ENCODE results near the gene CDK10.

CDK10 gene

DNA sequence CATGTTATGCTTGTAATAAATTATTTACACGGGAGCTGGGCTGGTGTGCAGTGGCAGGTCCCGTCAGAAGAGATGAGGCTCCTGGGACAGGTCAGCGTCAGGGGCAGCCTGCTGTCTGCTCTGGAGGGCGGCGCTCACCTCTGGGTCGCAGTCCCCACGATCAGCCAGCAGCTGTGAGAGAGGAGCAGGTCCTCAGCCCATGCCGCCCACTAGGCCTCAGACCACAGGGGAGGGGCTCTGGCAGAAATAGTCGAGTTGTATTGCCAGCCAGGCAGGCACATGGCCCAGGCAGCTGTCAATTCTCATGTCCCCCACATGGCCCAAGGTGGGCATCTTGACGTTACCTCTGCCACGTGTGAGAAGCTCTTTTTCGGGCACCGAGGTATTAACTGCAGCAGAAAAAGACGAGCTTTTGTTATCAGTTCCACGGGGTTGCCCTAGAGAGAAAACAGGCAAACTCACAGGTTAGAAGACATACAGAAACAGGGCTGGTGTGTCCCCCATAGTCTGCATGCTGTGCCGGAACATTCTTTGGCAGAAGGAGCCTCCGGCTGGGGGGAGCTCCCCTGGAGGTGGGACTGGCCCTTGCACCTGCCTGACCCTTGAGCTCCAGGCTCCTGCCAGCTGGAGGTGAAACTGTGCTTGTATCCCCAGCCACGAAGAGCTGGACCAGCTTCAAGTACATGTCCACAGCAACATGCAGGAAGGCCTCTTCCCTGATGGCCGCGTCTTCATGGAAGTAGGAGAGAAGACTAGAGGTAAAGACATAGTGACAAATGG lies 52.2 kb downstream of the CDK10 start:
- Histone ChIP-seq H3K27me3 (ENCODE audit: insufficient read depth, low read length) (no peaks in the 10 kb centered on the region), H3K4me1 (ENCODE audit: control insufficient read depth, insufficient read depth, low read length, unreplicated experiment) (no peaks in the 10 kb centered on the region), H3K27ac (ENCODE audit: low read depth, low read length) (no peak overlapping the region), H3K4me3 (ENCODE audit: low read depth, low read length) (no peak overlapping the region), H2AFZ (ENCODE audit: low read length, unreplicated experiment) (no peak overlapping the region), H3K79me2 (ENCODE audit: control insufficient read depth, insufficient read depth, low read length, unreplicated experiment) (no peaks in the 10 kb centered on the region), H3K36me3 (ENCODE audit: insufficient read depth, low read length) (peaks cover 6% of the 10 kb centered on the region; the same call in 1 of the 2 replicates)

DNA sequence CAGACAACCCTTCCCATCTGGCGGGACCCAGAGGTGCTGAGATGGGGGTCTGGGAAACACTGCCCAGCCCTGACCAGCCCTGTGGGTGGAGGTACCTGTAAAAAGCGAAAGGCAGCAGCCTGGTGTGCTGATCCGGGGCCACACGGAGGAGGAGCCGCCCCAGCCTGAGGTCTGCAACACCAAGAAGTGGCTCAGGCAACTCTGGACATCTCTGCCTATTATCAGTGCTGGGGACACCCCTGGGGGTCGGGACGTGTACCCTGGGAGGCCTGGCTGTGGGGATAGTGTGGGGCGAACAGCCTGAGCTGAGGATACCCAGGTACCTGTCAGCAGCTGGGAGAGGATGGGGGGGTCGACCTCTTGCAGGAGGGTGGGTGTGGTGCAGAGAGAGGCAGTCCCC lies 52.9 kb downstream of the CDK10 start:
- Histone ChIP-seq H3K27ac (ENCODE audit: low read depth, low read length) (no peak overlapping the region), H3K36me3 (ENCODE audit: insufficient read depth, low read length) (peaks cover 3% of the 10 kb centered on the region; the same call in 1 of the 2 replicates), H3K4me3 (ENCODE audit: low read depth, low read length) (no peak overlapping the region), H3K79me2 (ENCODE audit: control insufficient read depth, insufficient read depth, low read length, unreplicated experiment) (no peaks in the 10 kb centered on the region), H3K27me3 (ENCODE audit: insufficient read depth, low read length) (no peaks in the 10 kb centered on the region), H3K4me1 (ENCODE audit: control insufficient read depth, insufficient read depth, low read length, unreplicated experiment) (no peaks in the 10 kb centered on the region), H2AFZ (ENCODE audit: low read length, unreplicated experiment) (no peak overlapping the region)

DNA sequence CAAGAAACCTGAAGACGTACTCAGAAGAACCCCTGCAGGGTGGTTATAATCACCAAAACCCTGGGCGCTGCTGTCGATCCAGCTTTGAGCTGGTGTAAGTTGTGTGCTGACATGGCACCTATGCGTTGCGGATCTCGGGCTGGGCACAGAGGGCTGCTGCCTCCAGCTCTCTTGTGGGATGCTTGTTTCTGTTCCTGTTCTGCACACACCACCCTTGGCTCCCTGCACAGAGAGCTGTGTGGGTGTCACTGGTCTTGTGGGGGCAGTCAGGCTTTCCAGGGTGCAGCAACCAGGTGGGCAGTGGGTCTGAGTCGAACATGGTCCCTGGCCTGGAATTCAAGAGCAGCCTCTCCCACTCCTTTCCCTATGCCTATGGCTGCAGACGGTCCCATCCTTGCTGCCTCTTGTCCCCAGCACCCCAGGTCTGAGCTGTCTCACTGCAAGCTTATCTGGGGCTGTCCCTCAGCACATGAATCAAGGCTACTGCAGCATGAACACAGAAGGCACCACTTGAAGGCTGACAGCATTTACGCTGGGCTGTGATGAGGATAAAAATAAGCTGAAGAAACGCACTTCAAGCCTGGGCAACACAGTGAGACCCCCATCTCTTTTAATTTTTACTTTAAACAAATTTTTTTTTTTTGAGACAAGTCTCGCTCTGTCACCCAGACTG lies 55.0 kb downstream of the CDK10 start:
- Histone ChIP-seq H3K79me2 (ENCODE audit: control insufficient read depth, insufficient read depth, low read length, unreplicated experiment) (no peaks in the 10 kb centered on the region), H3K36me3 (ENCODE audit: insufficient read depth, low read length) (peaks cover 9% of the 10 kb centered on the region; the same call in 1 of the 2 replicates), H3K4me1 (ENCODE audit: control insufficient read depth, insufficient read depth, low read length, unreplicated experiment) (no peaks in the 10 kb centered on the region), H3K27ac (ENCODE audit: low read depth, low read length) (no peak overlapping the region), H3K4me3 (ENCODE audit: low read depth, low read length) (no peak overlapping the region), H3K27me3 (ENCODE audit: insufficient read depth, low read length) (no peaks in the 10 kb centered on the region), H2AFZ (ENCODE audit: low read length, unreplicated experiment) (no peak overlapping the region)

DNA sequence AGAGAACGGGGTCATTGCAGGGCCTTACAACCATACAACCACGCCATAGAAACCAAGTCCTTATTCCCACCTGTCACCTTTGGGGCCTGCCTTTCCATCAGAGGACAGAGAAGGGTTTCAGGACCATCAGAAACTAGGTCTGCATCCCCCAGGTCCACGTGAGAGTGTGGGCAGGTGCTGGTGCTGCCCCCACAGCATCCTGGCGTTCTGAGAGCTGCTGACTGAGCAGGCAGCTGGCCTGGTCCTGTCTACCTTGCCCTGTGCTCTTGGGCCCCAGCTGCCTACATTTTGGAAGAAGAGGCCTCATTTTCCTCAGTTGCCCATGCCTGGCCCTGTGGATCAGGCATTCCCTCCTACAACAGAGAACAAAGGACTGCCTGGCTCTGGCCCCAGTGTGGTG lies 56.5 kb downstream of the CDK10 start:
- no peak overlapping the region for H2AFZ ChIP-seq (ENCODE audit: low read length, unreplicated experiment)
- no peak overlapping the region for H3K27ac ChIP-seq (ENCODE audit: low read depth, low read length)
- no peak overlapping the region for H3K4me3 ChIP-seq (ENCODE audit: low read depth, low read length)
- no peaks in the 10 kb centered on the region for H3K27me3 ChIP-seq (ENCODE audit: insufficient read depth, low read length)
- no peaks in the 10 kb centered on the region for H3K4me1 ChIP-seq (ENCODE audit: control insufficient read depth, insufficient read depth, low read length, unreplicated experiment)
- H3K36me3 ChIP-seq (ENCODE audit: insufficient read depth, low read length) = peaks cover 12% of the 10 kb centered on the region; the same call in 1 of the 2 replicates
- no peaks in the 10 kb centered on the region for H3K79me2 ChIP-seq (ENCODE audit: control insufficient read depth, insufficient read depth, low read length, unreplicated experiment)

DNA sequence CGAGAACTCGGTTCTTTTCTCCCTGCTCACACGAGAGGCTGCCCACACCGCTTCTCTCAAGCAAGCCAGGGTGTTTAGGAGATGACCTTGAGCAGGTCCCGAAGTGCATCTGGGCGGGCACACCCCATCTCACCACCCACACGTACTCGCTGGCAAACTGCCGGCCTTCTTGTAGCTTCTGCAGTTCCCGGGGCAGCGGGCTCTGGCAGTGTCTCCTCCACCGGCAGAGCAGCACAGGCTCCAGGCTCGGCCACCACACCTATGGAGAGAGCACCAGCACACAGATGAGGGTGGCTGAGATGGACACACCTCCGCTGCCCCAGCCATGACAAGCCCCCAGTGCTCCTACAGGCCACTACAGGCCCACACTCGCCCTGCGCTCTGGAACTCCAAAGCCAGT lies 58.3 kb downstream of the CDK10 start:
- Histone ChIP-seq H3K27me3 (ENCODE audit: insufficient read depth, low read length) (no peaks in the 10 kb centered on the region), H3K4me1 (ENCODE audit: control insufficient read depth, insufficient read depth, low read length, unreplicated experiment) (no peaks in the 10 kb centered on the region), H3K36me3 (ENCODE audit: insufficient read depth, low read length) (peaks cover 12% of the 10 kb centered on the region; the same call in 1 of the 2 replicates), H3K27ac (ENCODE audit: low read depth, low read length) (no peak overlapping the region), H2AFZ (ENCODE audit: low read length, unreplicated experiment) (no peak overlapping the region), H3K79me2 (ENCODE audit: control insufficient read depth, insufficient read depth, low read length, unreplicated experiment) (no peaks in the 10 kb centered on the region), H3K4me3 (ENCODE audit: low read depth, low read length) (no peak overlapping the region)

All from ACC112 (cell line).